ENCODE measurements around the gene ABCB9. TPM values are rescaled to one million over a fixed set of nuclear protein-coding genes. Genes with fewer than 3 reads are reported as not detected.

Gene ABCB9
- total and polyA plus RNA-seq, 2 experiments from 2014 or later, result 1.2 to 7.0 TPM

DNA sequence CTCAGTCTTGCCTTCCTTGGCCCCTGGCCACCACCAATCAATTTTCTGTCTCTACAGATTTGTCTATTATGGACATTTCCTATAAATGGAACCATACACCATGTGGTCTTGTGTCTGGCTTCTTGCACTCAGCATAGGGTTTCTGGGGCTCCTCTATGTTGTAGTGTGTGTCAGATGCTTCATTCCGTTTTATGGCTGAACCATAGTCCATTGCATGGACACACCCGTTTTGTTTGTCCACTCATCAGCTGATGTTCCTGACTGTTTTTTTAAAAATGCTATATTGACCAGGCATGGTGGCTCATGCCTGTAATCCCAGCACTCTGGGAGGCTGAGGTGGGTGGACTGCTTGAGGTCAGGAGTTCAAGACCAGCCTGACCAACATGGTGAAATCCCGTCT lies 35.2 kb upstream of the ABCB9 start (continued):
- TF ChIP-seq, protein P1, sequence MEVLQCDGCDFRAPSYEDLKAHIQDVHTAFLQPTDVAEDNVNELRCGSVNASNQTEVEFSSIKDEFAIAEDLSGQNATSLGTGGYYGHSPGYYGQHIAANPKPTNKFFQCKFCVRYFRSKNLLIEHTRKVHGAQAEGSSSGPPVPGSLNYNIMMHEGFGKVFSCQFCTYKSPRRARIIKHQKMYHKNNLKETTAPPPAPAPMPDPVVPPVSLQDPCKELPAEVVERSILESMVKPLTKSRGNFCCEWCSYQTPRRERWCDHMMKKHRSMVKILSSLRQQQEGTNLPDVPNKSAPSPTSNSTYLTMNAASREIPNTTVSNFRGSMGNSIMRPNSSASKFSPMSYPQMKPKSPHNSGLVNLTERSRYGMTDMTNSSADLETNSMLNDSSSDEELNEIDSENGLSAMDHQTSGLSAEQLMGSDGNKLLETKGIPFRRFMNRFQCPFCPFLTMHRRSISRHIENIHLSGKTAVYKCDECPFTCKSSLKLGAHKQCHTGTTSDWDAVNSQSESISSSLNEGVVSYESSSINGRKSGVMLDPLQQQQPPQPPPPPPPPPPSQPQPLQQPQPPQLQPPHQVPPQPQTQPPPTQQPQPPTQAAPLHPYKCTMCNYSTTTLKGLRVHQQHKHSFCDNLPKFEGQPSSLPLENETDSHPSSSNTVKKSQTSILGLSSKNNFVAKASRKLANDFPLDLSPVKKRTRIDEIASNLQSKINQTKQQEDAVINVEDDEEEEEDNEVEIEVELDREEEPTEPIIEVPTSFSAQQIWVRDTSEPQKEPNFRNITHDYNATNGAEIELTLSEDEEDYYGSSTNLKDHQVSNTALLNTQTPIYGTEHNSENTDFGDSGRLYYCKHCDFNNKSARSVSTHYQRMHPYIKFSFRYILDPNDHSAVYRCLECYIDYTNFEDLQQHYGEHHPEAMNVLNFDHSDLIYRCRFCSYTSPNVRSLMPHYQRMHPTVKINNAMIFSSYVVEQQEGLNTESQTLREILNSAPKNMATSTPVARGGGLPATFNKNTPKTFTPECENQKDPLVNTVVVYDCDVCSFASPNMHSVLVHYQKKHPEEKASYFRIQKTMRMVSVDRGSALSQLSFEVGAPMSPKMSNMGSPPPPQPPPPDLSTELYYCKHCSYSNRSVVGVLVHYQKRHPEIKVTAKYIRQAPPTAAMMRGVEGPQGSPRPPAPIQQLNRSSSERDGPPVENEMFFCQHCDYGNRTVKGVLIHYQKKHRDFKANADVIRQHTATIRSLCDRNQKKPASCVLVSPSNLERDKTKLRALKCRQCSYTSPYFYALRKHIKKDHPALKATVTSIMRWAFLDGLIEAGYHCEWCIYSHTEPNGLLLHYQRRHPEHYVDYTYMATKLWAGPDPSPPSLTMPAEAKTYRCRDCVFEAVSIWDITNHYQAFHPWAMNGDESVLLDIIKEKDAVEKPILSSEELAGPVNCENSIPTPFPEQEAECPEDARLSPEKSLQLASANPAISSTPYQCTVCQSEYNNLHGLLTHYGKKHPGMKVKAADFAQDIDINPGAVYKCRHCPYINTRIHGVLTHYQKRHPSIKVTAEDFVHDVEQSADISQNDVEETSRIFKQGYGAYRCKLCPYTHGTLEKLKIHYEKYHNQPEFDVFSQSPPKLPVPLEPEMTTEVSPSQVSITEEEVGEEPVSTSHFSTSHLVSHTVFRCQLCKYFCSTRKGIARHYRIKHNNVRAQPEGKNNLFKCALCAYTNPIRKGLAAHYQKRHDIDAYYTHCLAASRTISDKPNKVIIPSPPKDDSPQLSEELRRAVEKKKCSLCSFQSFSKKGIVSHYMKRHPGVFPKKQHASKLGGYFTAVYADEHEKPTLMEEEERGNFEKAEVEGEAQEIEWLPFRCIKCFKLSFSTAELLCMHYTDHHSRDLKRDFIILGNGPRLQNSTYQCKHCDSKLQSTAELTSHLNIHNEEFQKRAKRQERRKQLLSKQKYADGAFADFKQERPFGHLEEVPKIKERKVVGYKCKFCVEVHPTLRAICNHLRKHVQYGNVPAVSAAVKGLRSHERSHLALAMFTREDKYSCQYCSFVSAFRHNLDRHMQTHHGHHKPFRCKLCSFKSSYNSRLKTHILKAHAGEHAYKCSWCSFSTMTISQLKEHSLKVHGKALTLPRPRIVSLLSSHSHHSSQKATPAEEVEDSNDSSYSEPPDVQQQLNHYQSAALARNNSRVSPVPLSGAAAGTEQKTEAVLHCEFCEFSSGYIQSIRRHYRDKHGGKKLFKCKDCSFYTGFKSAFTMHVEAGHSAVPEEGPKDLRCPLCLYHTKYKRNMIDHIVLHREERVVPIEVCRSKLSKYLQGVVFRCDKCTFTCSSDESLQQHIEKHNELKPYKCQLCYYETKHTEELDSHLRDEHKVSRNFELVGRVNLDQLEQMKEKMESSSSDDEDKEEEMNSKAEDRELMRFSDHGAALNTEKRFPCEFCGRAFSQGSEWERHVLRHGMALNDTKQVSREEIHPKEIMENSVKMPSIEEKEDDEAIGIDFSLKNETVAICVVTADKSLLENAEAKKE (CRISPR knock-in tag; IDR thresholded peaks at IDR 0.05), result no peak
- TF ChIP-seq ZNF331 (CRISPR knock-in tag; IDR thresholded peaks at IDR 0.05; ENCODE audit: low read depth) (no peak), POLR2AphosphoS5 (IDR thresholded peaks at IDR 0.05; ENCODE audit: low read depth) (no peak), CREB1 (CRISPR knock-in tag; IDR thresholded peaks at IDR 0.05; ENCODE audit: low read depth) (no peak), NANOG (IDR thresholded peaks at IDR 0.05; ENCODE audit: borderline replicate concordance) (no peak), STAT1 (IDR thresholded peaks at IDR 0.05; ENCODE audit: unreplicated experiment) (no peak), EZH2phosphoT487 (IDR thresholded peaks at IDR 0.05; ENCODE audit: unreplicated experiment) (no peak)
- TF ChIP-seq, protein P2, sequence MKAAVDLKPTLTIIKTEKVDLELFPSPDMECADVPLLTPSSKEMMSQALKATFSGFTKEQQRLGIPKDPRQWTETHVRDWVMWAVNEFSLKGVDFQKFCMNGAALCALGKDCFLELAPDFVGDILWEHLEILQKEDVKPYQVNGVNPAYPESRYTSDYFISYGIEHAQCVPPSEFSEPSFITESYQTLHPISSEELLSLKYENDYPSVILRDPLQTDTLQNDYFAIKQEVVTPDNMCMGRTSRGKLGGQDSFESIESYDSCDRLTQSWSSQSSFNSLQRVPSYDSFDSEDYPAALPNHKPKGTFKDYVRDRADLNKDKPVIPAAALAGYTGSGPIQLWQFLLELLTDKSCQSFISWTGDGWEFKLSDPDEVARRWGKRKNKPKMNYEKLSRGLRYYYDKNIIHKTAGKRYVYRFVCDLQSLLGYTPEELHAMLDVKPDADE (IDR thresholded peaks at IDR 0.05), result no peak

DNA sequence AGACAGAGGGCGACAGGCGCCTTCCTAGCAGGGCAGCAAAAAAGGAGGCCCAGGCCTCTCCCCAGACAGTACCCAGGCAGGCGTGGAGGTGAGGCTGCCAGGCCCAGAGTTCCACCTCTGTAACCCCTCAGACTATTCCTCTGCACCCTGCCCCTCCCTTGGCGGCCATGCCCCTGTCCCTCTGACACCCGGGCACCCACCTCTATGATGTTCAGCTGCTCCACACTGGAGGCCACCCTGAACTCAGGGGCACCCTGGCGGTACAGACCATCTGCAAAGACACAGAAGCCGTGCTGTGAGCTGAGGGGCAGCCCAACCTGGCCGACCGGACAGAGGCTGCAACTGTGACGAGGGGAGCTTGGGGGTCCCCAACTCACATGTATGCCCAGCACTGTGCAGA lies 34.3 kb upstream of the ABCB9 start:
- Histone ChIP-seq H3K27ac (ENCODE audit: low read depth) (no peak overlapping the region), H4K20me1 (replicated peaks; ENCODE audit: insufficient read depth) (no peaks in the 10 kb centered on the region), H3K9me2 (ENCODE audit: insufficient read depth) (no peaks in the 10 kb centered on the region), H2AFZ (no peak overlapping the region), H3F3A (replicated peaks; ENCODE audit: low read depth) (no peaks in the 10 kb centered on the region), H3K4me2 (no peak overlapping the region), H3K36me3 (ENCODE audit: insufficient read depth) (no peaks in the 10 kb centered on the region), H3K4me1 (ENCODE audit: insufficient read depth) (no peaks in the 10 kb centered on the region), H3K4me3 (no peak overlapping the region), H3K79me2 (replicated peaks; ENCODE audit: insufficient read depth) (no peaks in the 10 kb centered on the region), H3K27me3 (ENCODE audit: insufficient read depth) (no peaks in the 10 kb centered on the region)
- Mint-ChIP-seq H3K27ac (no peak overlapping the region), H3K4me3 (no peak overlapping the region), H3K4me1 (no peaks in the 10 kb centered on the region; the same call in 2 of the 3 replicates), H3K36me3 (ENCODE audit: low read depth) (no peaks in the 10 kb centered on the region), H3K9me3 (no peaks in the 10 kb centered on the region; the same call in 2 of the 3 replicates), H3K27me3 (ENCODE audit: insufficient read depth, low read depth, poor library complexity) (peaks cover 13% of the 10 kb centered on the region)
- DNase-seq (ENCODE audit: low spot score) (no peak), ATAC-seq (no peak)
- TF ChIP-seq, protein P3, sequence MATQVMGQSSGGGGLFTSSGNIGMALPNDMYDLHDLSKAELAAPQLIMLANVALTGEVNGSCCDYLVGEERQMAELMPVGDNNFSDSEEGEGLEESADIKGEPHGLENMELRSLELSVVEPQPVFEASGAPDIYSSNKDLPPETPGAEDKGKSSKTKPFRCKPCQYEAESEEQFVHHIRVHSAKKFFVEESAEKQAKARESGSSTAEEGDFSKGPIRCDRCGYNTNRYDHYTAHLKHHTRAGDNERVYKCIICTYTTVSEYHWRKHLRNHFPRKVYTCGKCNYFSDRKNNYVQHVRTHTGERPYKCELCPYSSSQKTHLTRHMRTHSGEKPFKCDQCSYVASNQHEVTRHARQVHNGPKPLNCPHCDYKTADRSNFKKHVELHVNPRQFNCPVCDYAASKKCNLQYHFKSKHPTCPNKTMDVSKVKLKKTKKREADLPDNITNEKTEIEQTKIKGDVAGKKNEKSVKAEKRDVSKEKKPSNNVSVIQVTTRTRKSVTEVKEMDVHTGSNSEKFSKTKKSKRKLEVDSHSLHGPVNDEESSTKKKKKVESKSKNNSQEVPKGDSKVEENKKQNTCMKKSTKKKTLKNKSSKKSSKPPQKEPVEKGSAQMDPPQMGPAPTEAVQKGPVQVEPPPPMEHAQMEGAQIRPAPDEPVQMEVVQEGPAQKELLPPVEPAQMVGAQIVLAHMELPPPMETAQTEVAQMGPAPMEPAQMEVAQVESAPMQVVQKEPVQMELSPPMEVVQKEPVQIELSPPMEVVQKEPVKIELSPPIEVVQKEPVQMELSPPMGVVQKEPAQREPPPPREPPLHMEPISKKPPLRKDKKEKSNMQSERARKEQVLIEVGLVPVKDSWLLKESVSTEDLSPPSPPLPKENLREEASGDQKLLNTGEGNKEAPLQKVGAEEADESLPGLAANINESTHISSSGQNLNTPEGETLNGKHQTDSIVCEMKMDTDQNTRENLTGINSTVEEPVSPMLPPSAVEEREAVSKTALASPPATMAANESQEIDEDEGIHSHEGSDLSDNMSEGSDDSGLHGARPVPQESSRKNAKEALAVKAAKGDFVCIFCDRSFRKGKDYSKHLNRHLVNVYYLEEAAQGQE (IDR thresholded peaks at IDR 0.05; ENCODE audit: unreplicated experiment), result no peak
